Measurements from ENCODE around the gene HIBADH.

The HIBADH gene

GRCh38 chr7:27553273-27553672 lies 109.4 kb downstream of the HIBADH start:
- Histone ChIP-seq H3K27me3 (ENCODE audit: insufficient read depth, low read length, poor library complexity, severe bottlenecking) (no peaks in the 10 kb centered on the region), H2AFZ (ENCODE audit: low read length) (no peak overlapping the region), H3K4me3 (ENCODE audit: low read length, poor library complexity, severe bottlenecking) (no peak overlapping the region), H3K4me1 (ENCODE audit: insufficient read depth, low read length, poor library complexity, severe bottlenecking) (no peaks in the 10 kb centered on the region), H3K9ac (ENCODE audit: low read depth, low read length, poor library complexity, severe bottlenecking) (no peak overlapping the region), H3F3A (ENCODE audit: low read depth) (no peaks in the 10 kb centered on the region), H3K79me2 (ENCODE audit: insufficient read depth, low read length) (no peaks in the 10 kb centered on the region), H3K36me3 (ENCODE audit: insufficient read depth, low read length) (no peaks in the 10 kb centered on the region), H3K9me3 (ENCODE audit: insufficient read depth, low read depth, low read length) (no peaks in the 10 kb centered on the region), H3K9me2 (replicated peaks; ENCODE audit: low read depth, low read length) (no peaks in the 10 kb centered on the region), H4K20me1 (ENCODE audit: insufficient read depth, low read length, poor library complexity, severe bottlenecking) (no peaks in the 10 kb centered on the region), H3K4me2 (ENCODE audit: low read depth, low read length, poor library complexity, severe bottlenecking) (no peak overlapping the region)
- TF ChIP-seq CTCF (conservative IDR thresholded peaks at IDR 0.05; ENCODE audit: low read length) (no peak), EZH2phosphoT487 (IDR thresholded peaks at IDR 0.05; ENCODE audit: borderline replicate concordance) (no peak)

GRCh38 chr7:27551803-27552400 lies 110.8 kb downstream of the HIBADH start:
- Histone ChIP-seq H3K9ac (ENCODE audit: low read depth, low read length, poor library complexity, severe bottlenecking) (no peak overlapping the region), H3K4me3 (ENCODE audit: low read length, poor library complexity, severe bottlenecking) (no peak overlapping the region), H3K9me3 (ENCODE audit: insufficient read depth, low read depth, low read length) (no peaks in the 10 kb centered on the region), H3K9me2 (replicated peaks; ENCODE audit: low read depth, low read length) (no peaks in the 10 kb centered on the region), H3F3A (ENCODE audit: low read depth) (no peaks in the 10 kb centered on the region), H3K79me2 (ENCODE audit: insufficient read depth, low read length) (no peaks in the 10 kb centered on the region), H3K36me3 (ENCODE audit: insufficient read depth, low read length) (no peaks in the 10 kb centered on the region), H3K4me2 (ENCODE audit: low read depth, low read length, poor library complexity, severe bottlenecking) (no peak overlapping the region), H3K27me3 (ENCODE audit: insufficient read depth, low read length, poor library complexity, severe bottlenecking) (no peaks in the 10 kb centered on the region), H3K4me1 (ENCODE audit: insufficient read depth, low read length, poor library complexity, severe bottlenecking) (no peaks in the 10 kb centered on the region), H2AFZ (ENCODE audit: low read length) (no peak overlapping the region), H4K20me1 (ENCODE audit: insufficient read depth, low read length, poor library complexity, severe bottlenecking) (no peaks in the 10 kb centered on the region)
- TF ChIP-seq CTCF (conservative IDR thresholded peaks at IDR 0.05; ENCODE audit: low read length) (no peak), EZH2phosphoT487 (IDR thresholded peaks at IDR 0.05; ENCODE audit: borderline replicate concordance) (no peak)

- no peaks in the 10 kb centered on the region for H3K4me1 ChIP-seq (ENCODE audit: insufficient read depth, low read length, poor library complexity, severe bottlenecking)
- H2AFZ ChIP-seq (ENCODE audit: low read length), result no peak overlapping the region
- H3K27me3 ChIP-seq (ENCODE audit: insufficient read depth, low read length, poor library complexity, severe bottlenecking), result no peaks in the 10 kb centered on the region
- H4K20me1 ChIP-seq (ENCODE audit: insufficient read depth, low read length, poor library complexity, severe bottlenecking), result no peaks in the 10 kb centered on the region
- no peak for TF ChIP-seq CTCF (conservative IDR thresholded peaks at IDR 0.05; ENCODE audit: low read length)
- no peak for TF ChIP-seq EZH2phosphoT487 (IDR thresholded peaks at IDR 0.05; ENCODE audit: borderline replicate concordance)
- H3K4me2 ChIP-seq (ENCODE audit: low read depth, low read length, poor library complexity, severe bottlenecking), result no peak overlapping the region
- H3K36me3 ChIP-seq (ENCODE audit: insufficient read depth, low read length), result no peaks in the 10 kb centered on the region
- no peaks in the 10 kb centered on the region for H3F3A ChIP-seq (ENCODE audit: low read depth)
- no peak overlapping the region for H3K9ac ChIP-seq (ENCODE audit: low read depth, low read length, poor library complexity, severe bottlenecking)
- H3K79me2 ChIP-seq (ENCODE audit: insufficient read depth, low read length), result no peaks in the 10 kb centered on the region
- no peaks in the 10 kb centered on the region for H3K9me3 ChIP-seq (ENCODE audit: insufficient read depth, low read depth, low read length)
- no peaks in the 10 kb centered on the region for H3K9me2 ChIP-seq (replicated peaks; ENCODE audit: low read depth, low read length)
- no peak overlapping the region for H3K4me3 ChIP-seq (ENCODE audit: low read length, poor library complexity, severe bottlenecking)
Observed at GRCh38 chr7:27549606-27550005, 113.1 kb downstream of the HIBADH start.

All from Loucy (cell line).